Gastroesophageal sphincter (tissue), 3 donors: ENCODE results near the gene COL19A1.

Experiments used
- CTCF ChIP-seq, 4 experiments: fragments of 200-600 bp in 2 of 4; fragments of 450-650 bp in 2 of 4; sonication (generic) in 1 of 4; IDR thresholded peaks; one replicate each; pipeline ENCODE4 v1.5.1; 2017 to 2019; ENCODE audit warnings: antibody characterized with exemption in 4 of 4, mild to moderate bottlenecking in 2 of 4, moderate library complexity in 2 of 4
- EP300 ChIP-seq: sonication (generic); formaldehyde crosslinking; IDR thresholded peaks from one replicate; pipeline ENCODE4 v1.6.1; 2017; ENCODE audit warnings: antibody characterized with exemption, mild to moderate bottlenecking
- POLR2A ChIP-seq, 2 donors: fragments of 450-650 bp; IDR thresholded peaks; one replicate each; pipeline ENCODE4 v1.6.1; 2017; ENCODE audit warnings: antibody characterized with exemption in 2 of 2, mild to moderate bottlenecking in 2 of 2, moderate library complexity in 1 of 2
- POLR2AphosphoS5 ChIP-seq: sonication (generic); formaldehyde crosslinking; IDR thresholded peaks from one replicate; pipeline ENCODE4 v1.6.1; 2017; ENCODE audit warnings: antibody characterized with exemption

- TF ChIP-seq CTCF (IDR thresholded peaks at IDR 0.05) (no peak), EP300 (no peak), POLR2A (IDR thresholded peaks at IDR 0.05) (no peak), POLR2AphosphoS5 (no peak)
Observed at GRCh38 chr6:70180901-70181599, 314.7 kb downstream of the COL19A1 start.
